ENCODE results near the gene PCSK1N.

PCSK1N gene

DNA sequence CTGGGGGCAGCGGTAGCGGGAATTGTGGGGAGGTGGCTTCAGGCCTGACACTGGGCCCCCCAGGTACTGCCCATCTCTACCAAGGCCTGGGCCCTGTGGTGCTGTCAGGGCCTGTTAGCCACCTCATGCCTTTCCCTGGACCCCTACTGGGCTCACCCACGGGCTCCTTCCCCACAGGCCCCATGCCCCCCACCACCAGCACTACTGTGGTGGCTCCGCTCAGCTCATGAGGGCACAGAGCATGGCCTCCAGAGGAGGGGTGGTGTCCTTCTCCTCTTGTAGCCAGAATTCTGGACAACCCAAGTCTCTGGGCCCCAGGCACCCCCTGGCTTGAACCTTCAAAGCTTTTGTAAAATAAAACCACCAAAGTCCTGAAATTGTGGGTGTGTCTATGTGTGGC, 41.5 kb downstream of the PCSK1N start:
- TF ChIP-seq EZH2phosphoT487 (IDR thresholded peaks at IDR 0.05; ENCODE audit: borderline replicate concordance) = no peak
- TF ChIP-seq, protein P1, sequence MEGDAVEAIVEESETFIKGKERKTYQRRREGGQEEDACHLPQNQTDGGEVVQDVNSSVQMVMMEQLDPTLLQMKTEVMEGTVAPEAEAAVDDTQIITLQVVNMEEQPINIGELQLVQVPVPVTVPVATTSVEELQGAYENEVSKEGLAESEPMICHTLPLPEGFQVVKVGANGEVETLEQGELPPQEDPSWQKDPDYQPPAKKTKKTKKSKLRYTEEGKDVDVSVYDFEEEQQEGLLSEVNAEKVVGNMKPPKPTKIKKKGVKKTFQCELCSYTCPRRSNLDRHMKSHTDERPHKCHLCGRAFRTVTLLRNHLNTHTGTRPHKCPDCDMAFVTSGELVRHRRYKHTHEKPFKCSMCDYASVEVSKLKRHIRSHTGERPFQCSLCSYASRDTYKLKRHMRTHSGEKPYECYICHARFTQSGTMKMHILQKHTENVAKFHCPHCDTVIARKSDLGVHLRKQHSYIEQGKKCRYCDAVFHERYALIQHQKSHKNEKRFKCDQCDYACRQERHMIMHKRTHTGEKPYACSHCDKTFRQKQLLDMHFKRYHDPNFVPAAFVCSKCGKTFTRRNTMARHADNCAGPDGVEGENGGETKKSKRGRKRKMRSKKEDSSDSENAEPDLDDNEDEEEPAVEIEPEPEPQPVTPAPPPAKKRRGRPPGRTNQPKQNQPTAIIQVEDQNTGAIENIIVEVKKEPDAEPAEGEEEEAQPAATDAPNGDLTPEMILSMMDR (conservative IDR thresholded peaks at IDR 0.05; ENCODE audit: low read length) = no peak
- no peaks in the 10 kb centered on the region for H3K9me2 ChIP-seq (replicated peaks; ENCODE audit: low read depth, low read length)
- no peak overlapping the region for H3K4me2 ChIP-seq (ENCODE audit: low read depth, low read length, poor library complexity, severe bottlenecking)
- H3K27me3 ChIP-seq (ENCODE audit: insufficient read depth, low read length, poor library complexity, severe bottlenecking) = no peaks in the 10 kb centered on the region
- no peak overlapping the region for H3K4me3 ChIP-seq (ENCODE audit: low read length, poor library complexity, severe bottlenecking)
- H3K79me2 ChIP-seq (ENCODE audit: insufficient read depth, low read length) = no peaks in the 10 kb centered on the region
- no peak overlapping the region for H2AFZ ChIP-seq (ENCODE audit: low read length)
- no peaks in the 10 kb centered on the region for H3K9me3 ChIP-seq (ENCODE audit: insufficient read depth, low read depth, low read length)
- H3K36me3 ChIP-seq (ENCODE audit: insufficient read depth, low read length) = no peaks in the 10 kb centered on the region
- H3F3A ChIP-seq (ENCODE audit: low read depth) = no peaks in the 10 kb centered on the region
- no peaks in the 10 kb centered on the region for H3K4me1 ChIP-seq (ENCODE audit: insufficient read depth, low read length, poor library complexity, severe bottlenecking)
- H4K20me1 ChIP-seq (ENCODE audit: insufficient read depth, low read length, poor library complexity, severe bottlenecking) = no peaks in the 10 kb centered on the region
- no peak overlapping the region for H3K9ac ChIP-seq (ENCODE audit: low read depth, low read length, poor library complexity, severe bottlenecking)

DNA sequence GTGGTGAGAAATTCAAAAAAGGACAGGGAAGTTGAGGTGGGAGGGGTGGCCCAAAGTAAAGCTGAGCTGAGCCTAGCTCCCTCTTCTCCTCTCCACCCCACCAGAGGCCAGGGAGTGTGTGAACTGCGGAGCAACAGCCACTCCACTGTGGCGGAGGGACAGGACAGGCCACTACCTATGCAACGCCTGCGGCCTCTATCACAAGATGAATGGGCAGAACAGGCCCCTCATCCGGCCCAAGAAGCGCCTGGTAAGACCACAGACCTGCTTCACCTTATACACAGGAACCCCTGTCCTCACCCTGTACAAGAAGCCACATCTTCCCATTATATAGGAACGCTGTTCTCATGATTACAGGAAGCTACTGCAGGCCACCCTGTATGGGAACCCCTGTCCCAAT, 43.2 kb downstream of the PCSK1N start:
- TF ChIP-seq, protein P1 (conservative IDR thresholded peaks at IDR 0.05; ENCODE audit: low read length) = no peak
- no peak for TF ChIP-seq EZH2phosphoT487 (IDR thresholded peaks at IDR 0.05; ENCODE audit: borderline replicate concordance)
- no peak overlapping the region for H3K9ac ChIP-seq (ENCODE audit: low read depth, low read length, poor library complexity, severe bottlenecking)
- H4K20me1 ChIP-seq (ENCODE audit: insufficient read depth, low read length, poor library complexity, severe bottlenecking) = no peaks in the 10 kb centered on the region
- no peaks in the 10 kb centered on the region for H3F3A ChIP-seq (ENCODE audit: low read depth)
- no peaks in the 10 kb centered on the region for H3K9me3 ChIP-seq (ENCODE audit: insufficient read depth, low read depth, low read length)
- H3K4me1 ChIP-seq (ENCODE audit: insufficient read depth, low read length, poor library complexity, severe bottlenecking) = no peaks in the 10 kb centered on the region
- H3K4me3 ChIP-seq (ENCODE audit: low read length, poor library complexity, severe bottlenecking) = no peak overlapping the region
- H3K36me3 ChIP-seq (ENCODE audit: insufficient read depth, low read length) = no peaks in the 10 kb centered on the region
- H3K79me2 ChIP-seq (ENCODE audit: insufficient read depth, low read length) = no peaks in the 10 kb centered on the region
- no peaks in the 10 kb centered on the region for H3K9me2 ChIP-seq (replicated peaks; ENCODE audit: low read depth, low read length)
- no peak overlapping the region for H3K4me2 ChIP-seq (ENCODE audit: low read depth, low read length, poor library complexity, severe bottlenecking)
- no peaks in the 10 kb centered on the region for H3K27me3 ChIP-seq (ENCODE audit: insufficient read depth, low read length, poor library complexity, severe bottlenecking)
- no peak overlapping the region for H2AFZ ChIP-seq (ENCODE audit: low read length)

DNA sequence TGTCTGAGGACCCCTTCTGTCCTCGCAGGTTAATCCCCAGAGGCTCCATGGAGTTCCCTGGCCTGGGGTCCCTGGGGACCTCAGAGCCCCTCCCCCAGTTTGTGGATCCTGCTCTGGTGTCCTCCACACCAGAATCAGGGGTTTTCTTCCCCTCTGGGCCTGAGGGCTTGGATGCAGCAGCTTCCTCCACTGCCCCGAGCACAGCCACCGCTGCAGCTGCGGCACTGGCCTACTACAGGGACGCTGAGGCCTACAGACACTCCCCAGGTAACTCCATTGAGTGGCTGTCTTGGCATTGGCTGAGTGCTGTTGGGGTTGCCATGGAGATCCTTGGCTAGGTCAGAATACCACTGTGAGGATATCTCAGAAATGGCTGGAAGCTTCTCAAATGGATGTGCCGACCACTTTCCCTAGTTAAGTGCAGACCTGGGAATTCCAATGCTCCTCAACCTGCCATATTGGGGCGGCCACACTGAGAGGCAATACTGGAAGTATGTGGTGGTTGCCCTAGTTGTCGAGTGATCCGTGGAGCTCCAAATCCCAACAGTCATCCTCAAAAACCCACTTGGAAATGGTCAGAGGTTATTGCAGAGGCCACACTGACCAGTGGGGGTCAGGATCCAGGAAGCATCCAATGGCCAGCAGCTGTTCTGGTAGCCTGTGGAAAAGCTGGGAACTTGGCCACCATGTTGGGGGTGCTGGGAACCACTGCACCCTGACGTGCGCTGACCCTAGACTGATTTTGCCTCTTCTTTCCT, 44.2 kb downstream of the PCSK1N start:
- no peak overlapping the region for H2AFZ ChIP-seq (ENCODE audit: low read length)
- H4K20me1 ChIP-seq (ENCODE audit: insufficient read depth, low read length, poor library complexity, severe bottlenecking) = no peaks in the 10 kb centered on the region
- no peaks in the 10 kb centered on the region for H3K9me2 ChIP-seq (replicated peaks; ENCODE audit: low read depth, low read length)
- H3K4me2 ChIP-seq (ENCODE audit: low read depth, low read length, poor library complexity, severe bottlenecking) = no peak overlapping the region
- H3K79me2 ChIP-seq (ENCODE audit: insufficient read depth, low read length) = no peaks in the 10 kb centered on the region
- no peaks in the 10 kb centered on the region for H3K27me3 ChIP-seq (ENCODE audit: insufficient read depth, low read length, poor library complexity, severe bottlenecking)
- no peaks in the 10 kb centered on the region for H3K9me3 ChIP-seq (ENCODE audit: insufficient read depth, low read depth, low read length)
- H3K4me1 ChIP-seq (ENCODE audit: insufficient read depth, low read length, poor library complexity, severe bottlenecking) = no peaks in the 10 kb centered on the region
- H3K9ac ChIP-seq (ENCODE audit: low read depth, low read length, poor library complexity, severe bottlenecking) = no peak overlapping the region
- H3F3A ChIP-seq (ENCODE audit: low read depth) = no peaks in the 10 kb centered on the region
- no peak overlapping the region for H3K4me3 ChIP-seq (ENCODE audit: low read length, poor library complexity, severe bottlenecking)
- H3K36me3 ChIP-seq (ENCODE audit: insufficient read depth, low read length) = no peaks in the 10 kb centered on the region
- TF ChIP-seq, protein P1 (conservative IDR thresholded peaks at IDR 0.05; ENCODE audit: low read length) = no peak
- no peak for TF ChIP-seq EZH2phosphoT487 (IDR thresholded peaks at IDR 0.05; ENCODE audit: borderline replicate concordance)

Measured in Loucy (cell line).